Measurements from ENCODE around the gene CD300H.
"Not testable (repeated sequence)": the region's sequence is repeated elsewhere in the genome, so short reads cannot be mapped to it uniquely, and the experiment has no call there.

Gene CD300H

GRCh38 chr17:74584292-74585060, 17.2 kb upstream of the CD300H start:
- DNase-seq (ENCODE audit: low read depth), result no peak

- no peak for DNase-seq (ENCODE audit: low read depth)
Observed at GRCh38 chr17:74582633-74583032, 15.3 kb upstream of the CD300H start.

- no peak for DNase-seq (ENCODE audit: low read depth)
Observed at GRCh38 chr17:74579900-74580299, 12.6 kb upstream of the CD300H start.

DNA sequence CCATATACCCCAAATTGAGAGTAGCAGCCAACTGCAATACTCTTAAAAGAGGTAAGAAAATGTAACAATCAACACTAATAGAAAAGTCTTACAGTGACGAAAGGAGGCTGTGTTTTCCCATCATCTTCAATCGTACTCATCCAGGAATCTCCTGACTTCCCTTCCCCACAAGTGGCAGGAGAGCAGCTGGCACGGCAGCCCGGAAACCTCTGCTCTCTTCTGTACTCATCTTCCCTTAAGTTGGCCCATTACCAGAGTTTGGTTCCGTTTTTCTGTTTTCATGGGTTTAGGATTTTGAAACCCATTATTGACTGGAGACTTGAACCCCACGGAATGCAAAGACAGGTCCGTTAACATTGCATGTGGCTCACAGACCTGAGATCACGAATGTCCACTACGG, 11.7 kb upstream of the CD300H start:
- DNase-seq (ENCODE audit: low read depth), result no peak

DNA sequence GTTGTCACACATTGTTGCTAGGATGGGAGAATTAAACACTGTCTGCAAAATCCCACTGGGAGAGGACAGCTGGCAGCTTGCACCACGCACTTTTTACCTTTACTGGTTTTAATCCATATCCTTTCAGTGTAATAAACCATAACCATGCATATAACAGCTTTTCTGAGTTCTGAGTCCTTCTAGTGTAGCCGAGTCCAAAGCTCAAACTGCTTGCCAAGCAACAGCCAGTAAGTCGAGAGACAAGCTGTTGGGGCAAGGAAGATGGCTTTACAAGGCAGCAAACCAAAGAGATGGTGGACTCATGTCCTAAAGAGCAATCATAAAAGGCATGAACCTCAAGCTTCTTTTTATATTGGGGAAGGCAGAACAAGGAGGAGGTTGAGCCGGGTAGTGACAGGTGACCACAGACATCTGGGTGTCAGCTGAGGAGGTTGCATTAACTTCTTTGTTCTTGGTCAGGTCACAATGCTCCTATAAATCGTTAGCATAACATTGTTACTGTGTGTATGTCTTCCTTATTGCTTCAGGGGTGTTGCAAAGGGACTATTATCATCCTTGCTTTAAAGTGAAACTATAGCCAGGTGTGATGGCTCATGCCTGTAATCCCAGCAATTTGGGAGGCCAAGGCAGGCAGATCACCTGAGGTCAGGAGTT, 7.3 kb upstream of the CD300H start:
- no peak for DNase-seq (ENCODE audit: low read depth)

DNA sequence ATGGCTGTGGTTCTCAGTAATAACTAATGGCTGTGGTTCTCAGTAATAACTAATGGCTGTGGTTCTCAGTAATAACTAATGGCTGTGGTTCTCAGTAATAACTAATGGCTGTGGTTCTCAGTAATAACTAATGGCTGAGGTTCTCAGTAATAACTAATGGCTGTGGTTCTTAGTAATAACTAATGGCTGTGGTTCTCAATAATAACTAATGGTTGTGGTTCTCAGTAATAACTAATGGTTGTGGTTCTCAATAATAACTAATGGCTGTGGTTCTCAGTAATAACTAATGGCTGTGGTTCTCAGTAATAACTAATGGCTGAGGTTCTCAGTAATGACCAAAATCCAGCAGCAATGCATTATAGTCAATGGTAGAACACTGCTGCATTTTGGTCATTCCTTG, 6.3 kb upstream of the CD300H start:
- not testable (repeated sequence) for DNase-seq (ENCODE audit: low read depth)

DNA sequence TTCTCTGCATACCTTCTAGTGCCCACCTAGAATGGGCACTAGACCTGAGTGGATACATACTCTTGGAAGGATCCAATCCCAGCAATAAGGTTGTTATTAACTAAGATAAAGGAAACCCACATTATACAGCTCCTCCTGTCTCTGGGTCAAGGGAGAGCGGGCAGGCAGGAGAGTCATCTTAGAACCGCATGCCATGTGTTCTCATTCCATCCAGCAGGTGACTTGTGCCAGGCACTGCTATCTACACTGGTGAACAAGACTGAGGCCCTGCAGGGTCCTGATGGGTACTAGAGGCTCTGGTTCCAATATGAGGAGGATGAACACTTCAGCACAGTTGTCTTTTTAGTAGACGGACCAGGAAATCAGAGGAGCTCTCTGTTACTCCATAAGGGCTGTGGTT, 5.9 kb upstream of the CD300H start:
- no peak for DNase-seq (ENCODE audit: low read depth)

- DNase-seq (ENCODE audit: low read depth), result no peak
Observed at GRCh38 chr17:74571621-74572270, 4.4 kb upstream of the CD300H start.

DNA sequence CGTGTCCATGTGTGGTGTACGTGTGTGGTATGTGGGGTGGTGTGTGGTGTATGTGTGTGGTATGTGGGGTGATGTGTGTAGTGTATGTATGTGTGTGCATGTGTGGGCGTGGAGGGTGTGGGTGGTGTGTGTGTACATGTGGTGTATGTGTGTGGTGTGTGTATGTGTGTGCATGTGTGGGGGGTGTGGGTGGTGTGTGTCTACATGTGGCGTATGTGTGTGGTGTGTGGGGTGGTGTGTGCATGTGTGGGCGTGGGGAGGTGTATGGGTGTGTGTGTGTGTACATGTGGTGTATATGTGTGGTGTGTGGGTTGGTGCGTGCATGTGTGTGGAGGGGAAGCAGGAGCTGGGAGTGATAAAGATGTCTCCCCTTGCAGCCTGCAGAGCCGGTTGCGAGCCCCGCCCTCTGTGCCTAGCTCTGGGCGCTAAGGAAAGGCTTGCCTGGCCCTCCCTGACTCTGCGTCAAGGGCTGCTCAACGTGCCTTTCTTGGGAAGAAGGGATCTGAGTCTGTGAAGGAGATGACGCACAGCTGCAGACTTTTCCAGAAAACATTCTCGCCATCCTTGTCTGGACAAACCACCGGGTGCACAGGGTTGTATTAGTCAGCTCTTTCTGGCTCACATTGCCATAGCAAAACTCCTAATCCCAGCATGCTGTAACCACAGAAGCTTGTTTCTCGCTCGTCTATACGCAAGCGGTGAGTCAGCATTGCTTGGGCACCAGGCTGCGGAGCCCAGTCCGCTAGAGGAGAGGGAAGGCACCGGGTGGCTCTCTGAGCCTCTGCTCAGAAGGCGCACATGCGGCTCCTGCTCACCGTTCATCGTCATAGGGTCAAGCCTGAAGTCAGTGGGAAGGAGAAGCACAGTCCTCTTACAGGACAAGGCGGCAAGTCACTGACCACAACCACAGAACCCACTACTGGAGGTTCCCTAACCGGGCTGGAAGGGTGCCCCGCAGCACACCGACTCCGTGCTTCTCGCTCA, 2.0 kb upstream of the CD300H start:
- DNase-seq (ENCODE audit: low read depth), result peak; percentile 88

GRCh38 chr17:74568106-74568873, 981 bp upstream of the CD300H start:
- DNase-seq (ENCODE audit: low read depth), result no peak

GRCh38 chr17:74566132-74566753, 1.1 kb downstream of the CD300H start:
- DNase-seq (ENCODE audit: low read depth), result no peak

DNA sequence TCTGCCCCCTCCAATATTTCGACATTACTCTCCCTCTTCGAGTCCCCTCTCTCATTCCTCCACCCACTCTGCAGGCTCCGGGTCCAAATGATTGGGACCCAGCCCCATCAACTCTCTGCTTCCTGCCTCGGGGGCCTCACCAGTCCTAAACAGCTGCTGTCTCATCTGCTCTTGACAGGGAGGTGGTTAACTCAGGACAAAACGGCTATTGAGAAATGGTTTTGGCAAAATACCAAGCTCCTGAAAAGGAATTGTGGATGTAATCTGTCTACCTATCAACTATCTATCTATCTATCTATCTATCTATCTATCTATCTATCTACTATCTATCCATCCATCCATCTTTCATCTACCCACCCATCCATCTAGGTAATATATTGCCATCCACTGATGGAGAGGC, 2.2 kb downstream of the CD300H start:
- no peak for DNase-seq (ENCODE audit: low read depth)

DNA sequence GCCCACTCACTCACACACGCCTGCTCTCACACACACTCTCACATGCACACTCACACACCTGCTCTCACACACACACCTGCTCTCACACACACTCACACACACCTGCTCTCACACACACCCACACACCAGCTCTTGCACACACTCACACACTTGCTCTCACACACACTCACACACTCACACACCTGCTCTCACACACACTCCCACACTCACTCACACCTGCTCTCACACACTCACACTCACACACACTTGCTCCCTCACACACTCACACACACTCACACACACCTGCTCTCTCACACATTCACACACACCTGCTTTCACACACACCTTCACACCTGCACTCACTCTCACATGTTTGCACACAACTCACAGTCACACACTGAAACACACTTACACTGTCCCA, 4.0 kb downstream of the CD300H start:
- no peak for DNase-seq (ENCODE audit: low read depth)

- DNase-seq (ENCODE audit: low read depth), result no peak
Observed at GRCh38 chr17:74561586-74561985, 5.7 kb downstream of the CD300H start.

GRCh38 chr17:74558882-74559519, 8.3 kb downstream of the CD300H start:
- no peak for DNase-seq (ENCODE audit: low read depth)

DNA sequence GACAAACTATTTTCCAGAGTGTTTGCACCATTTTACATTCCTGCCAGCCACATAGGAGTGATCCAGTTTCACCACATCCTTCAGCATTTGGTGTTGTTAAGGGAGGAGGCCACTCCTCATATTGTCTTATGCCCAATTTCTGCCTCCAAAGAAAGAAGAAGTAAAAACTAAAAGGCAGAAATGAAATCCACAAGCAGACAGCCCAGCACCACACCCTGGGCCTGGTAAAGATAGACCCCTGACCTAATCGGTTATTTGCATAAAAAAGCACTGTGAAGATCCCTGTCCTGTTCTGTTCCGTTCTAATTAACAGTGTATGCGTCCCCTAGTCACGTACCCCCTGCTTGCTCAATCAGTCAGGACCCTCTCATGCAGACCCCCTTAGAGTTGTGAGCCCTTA, 8.9 kb downstream of the CD300H start:
- not testable (repeated sequence) for DNase-seq (ENCODE audit: low read depth)

- no peak for DNase-seq (ENCODE audit: low read depth)
Observed at GRCh38 chr17:74555427-74555940, 11.8 kb downstream of the CD300H start.

DNA sequence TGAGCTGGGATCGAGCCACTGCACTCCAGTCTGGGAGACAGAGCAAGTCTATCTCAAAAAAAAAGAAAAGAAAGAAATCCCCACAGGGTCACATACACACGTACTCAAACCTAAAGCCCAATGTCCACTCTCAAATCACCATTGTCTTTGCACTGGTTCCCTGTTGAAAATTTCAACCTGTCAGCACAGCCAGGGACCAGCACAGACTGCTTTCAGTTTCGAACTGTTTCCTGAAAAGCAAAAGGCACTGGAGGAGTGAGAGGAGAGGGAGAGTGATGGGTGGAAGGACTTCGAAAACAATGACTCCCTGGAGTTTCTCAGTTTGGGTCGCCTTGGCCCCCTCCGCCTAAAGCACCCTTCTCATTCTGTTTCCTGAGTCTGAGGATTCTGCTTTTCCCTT, 12.4 kb downstream of the CD300H start:
- no peak for DNase-seq (ENCODE audit: low read depth)

GRCh38 chr17:74552037-74552436, 15.3 kb downstream of the CD300H start:
- no peak for DNase-seq (ENCODE audit: low read depth)

- no peak for DNase-seq (ENCODE audit: low read depth)
Observed at GRCh38 chr17:74550602-74551001, 16.7 kb downstream of the CD300H start.
